ENCODE data around the gene ARHGAP1.

GRCh38 chr11:46679241-46680163 lies 20.9 kb downstream of the ARHGAP1 start:
- TF ChIP-seq CTCF (IDR thresholded peaks at IDR 0.05; ENCODE audit: extremely low read depth in 1 of 2, insufficient read depth in 1 of 2, low read depth in 1 of 2, low read length in 2 of 2) (no peak), POLR2A (IDR thresholded peaks at IDR 0.05; ENCODE audit: low read depth, low read length) (no peak), GATA2 (IDR thresholded peaks at IDR 0.05; ENCODE audit: insufficient read depth, insufficient read length, low read depth, low read length) (no peak), EZH2 (IDR thresholded peaks at IDR 0.05; ENCODE audit: borderline replicate concordance, low read depth, low read length, severe bottlenecking) (no peak), FOS (IDR thresholded peaks at IDR 0.05; ENCODE audit: borderline replicate concordance, insufficient read depth, low read length) (no peak), POLR2AphosphoS5 (IDR thresholded peaks at IDR 0.05; ENCODE audit: insufficient read depth, low read depth, low read length) (no peak), MAX (IDR thresholded peaks at IDR 0.05; ENCODE audit: insufficient read depth, insufficient read length) (no peak), MYC (IDR thresholded peaks at IDR 0.05; ENCODE audit: low read depth, low read length) (no peak), JUN (IDR thresholded peaks at IDR 0.05; ENCODE audit: borderline replicate concordance, insufficient read depth, insufficient read length, low read depth) (no peak)
